Right ventricle myocardium superior (tissue), 1 donor: ENCODE data around the gene SLC35D2. TPM values are rescaled to one million over a fixed set of nuclear protein-coding genes. Genes with fewer than 3 reads are reported as not detected.
"Not testable (repeated sequence)": the region's sequence is repeated elsewhere in the genome, so short reads cannot be mapped to it uniquely, and the experiment has no call there.

Experiments
- ATAC-seq: fragments of 200-7000 bp; cut with Tn5 transposase; one replicate; pipeline ENCODE4 v1.9.1; 2020; ENCODE audit warnings: mild to moderate bottlenecking; ENCODE audit not compliant: poor library complexity
- DNase-seq: peaks from one replicate; pipeline ENCODE4 v3.0.0-alpha.2; 2020
- intact Hi-C: fragments of 100-400 bp; cut with DNase I; formaldehyde crosslinking; loops from one replicate; pipeline ENCODE4 v1.11.2; 2022
- total RNA-seq: library from RNA; stranded (reverse); fragmentation: NEBNext Ultra II Directional; extraction: Animal tissue kit (Norgen Biotek cat#: 25700); gene quantifications from one replicate; pipeline ENCODE4 v1.2.1, GENCODE V29; 2021
- donor health status: DM: no; HTN: yes; CAD: no; lungs with severe emphysema.

Gene SLC35D2
- total RNA-seq, 1 donor from 2014 or later: 13.5 TPM

- no peak for ATAC-seq
Observed at GRCh38 chr9:96331236-96331947, 52.1 kb downstream of the SLC35D2 start.

GRCh38 chr9:96327694-96328352 lies 55.7 kb downstream of the SLC35D2 start:
- DNase-seq (no peak), ATAC-seq (peak; percentile 88)
- intact Hi-C loops: loop anchor here (2.0 kb wide), 1 partner anchor 339 kb away; no protein-coding TSS in a partner anchor

More at GRCh38 chr9:96331236-96331947, 52.1 kb downstream of the SLC35D2 start:
- intact Hi-C loops: no loop called here
- no peak for DNase-seq

GRCh38 chr9:96323169-96323568 lies 60.3 kb downstream of the SLC35D2 start:
- intact Hi-C loops: no loop called here
- DNase-seq: no peak
- no peak for ATAC-seq

GRCh38 chr9:96322736-96323135 lies 60.8 kb downstream of the SLC35D2 start:
- DNase-seq, ATAC-seq, intact Hi-C loops: not testable (repeated sequence)

- not testable (repeated sequence) for ATAC-seq
Observed at GRCh38 chr9:96322210-96322609, 61.3 kb downstream of the SLC35D2 start.

GRCh38 chr9:96321515-96321914 lies 62.0 kb downstream of the SLC35D2 start:
- no peak for ATAC-seq
- intact Hi-C loops: no loop called here
- DNase-seq: no peak

More at GRCh38 chr9:96322210-96322609, 61.3 kb downstream of the SLC35D2 start:
- DNase-seq, intact Hi-C loops: not testable (repeated sequence)

GRCh38 chr9:96320749-96321280 lies 62.7 kb downstream of the SLC35D2 start:
- no peak for ATAC-seq
- no peak for DNase-seq
- intact Hi-C loops: no loop called here

- DNase-seq: no peak
- ATAC-seq: no peak
- intact Hi-C loops: no loop called here
Observed at GRCh38 chr9:96318921-96319565, 64.5 kb downstream of the SLC35D2 start.

GRCh38 chr9:96317335-96317980 lies 66.1 kb downstream of the SLC35D2 start:
- peak; percentile 77 for DNase-seq
- ATAC-seq: peak; percentile 79
- intact Hi-C loops: loop anchor here (2.0 kb wide), 1 partner anchor 85 kb away; no protein-coding TSS in a partner anchor

- ATAC-seq: no peak
- DNase-seq: no peak
- intact Hi-C loops: no loop called here
Observed at GRCh38 chr9:96309850-96310249, 73.7 kb downstream of the SLC35D2 start.

- intact Hi-C loops, ATAC-seq, DNase-seq: not testable (repeated sequence)
Observed at GRCh38 chr9:96306958-96307357, 76.6 kb downstream of the SLC35D2 start.

GRCh38 chr9:96305171-96305570 lies 78.3 kb downstream of the SLC35D2 start:
- intact Hi-C loops: no loop called here
- DNase-seq: no peak
- no peak for ATAC-seq

GRCh38 chr9:96304230-96304629 lies 79.3 kb downstream of the SLC35D2 start:
- intact Hi-C loops: no loop called here
- DNase-seq (no peak), ATAC-seq (no peak)

- ATAC-seq: no peak
- intact Hi-C loops: no loop called here
- no peak for DNase-seq
Observed at GRCh38 chr9:96302021-96302420, 81.5 kb downstream of the SLC35D2 start, which contains the start of gene HSD17B3. TSS of gene HSD17B3 (minus strand) at chr9:96302176. CDS start at chr9:96302104, 72 bp downstream.

- DNase-seq (no peak), ATAC-seq (no peak)
- intact Hi-C loops: no loop called here
Observed at GRCh38 chr9:96299823-96300222, 83.7 kb downstream of the SLC35D2 start.

GRCh38 chr9:96294159-96294545 lies 89.4 kb downstream of the SLC35D2 start:
- DNase-seq (no peak), ATAC-seq (no peak)
- intact Hi-C loops: no loop called here

GRCh38 chr9:96293498-96294158 lies 89.9 kb downstream of the SLC35D2 start:
- no peak for DNase-seq
- ATAC-seq: no peak
- intact Hi-C loops: no loop called here

- intact Hi-C loops: no loop called here
- no peak for DNase-seq
- no peak for ATAC-seq
Observed at GRCh38 chr9:96289392-96289791, 94.1 kb downstream of the SLC35D2 start.
